ENCODE data around the gene AGA. TPM values are rescaled to one million over a fixed set of nuclear protein-coding genes. Genes with fewer than 3 reads are reported as not detected.
A peak's percentile ranks its signal among the peaks of the same experiment; 100 is the strongest.

Gene AGA
- 10 to 100 TPM; 38.6 to 43.2 (median 38.8) TPM for polyA plus RNA-seq (ENCODE audit: insufficient read length in 3 of 3)
- long read RNA-seq, donor 1, transcript AGA-201 (9 exons, 2,107 nt): major isoform, 6 of 8 reads
- long read RNA-seq, donor 1, partial matches to known transcripts: 0 of 8 reads
- long read RNA-seq, donor 1, other reads (novel, unspliced or antisense): 0 of 8 reads
- long read RNA-seq, donor 2, partial matches to known transcripts: 0 of 2 reads
- long read RNA-seq, donor 2, other reads (novel, unspliced or antisense): 0 of 2 reads
- long read RNA-seq, donor 3, transcript AGA-201 (9 exons, 2,107 nt): major isoform, 8 of 9 reads
- long read RNA-seq, donor 3, partial matches to known transcripts: 0 of 9 reads
- long read RNA-seq, donor 3, other reads (novel, unspliced or antisense): 0 of 9 reads
- long read RNA-seq, donor 4, transcript AGA-201 (9 exons, 2,107 nt): major isoform, 7 of 14 reads
- long read RNA-seq, donor 4, partial matches to known transcripts: 6 of 14 reads
- long read RNA-seq, donor 4, other reads (novel, unspliced or antisense): 0 of 14 reads
- long read RNA-seq, donor 5: 0 reads
- long read RNA-seq, donor 6, transcript AGA-201 (9 exons, 2,107 nt): major isoform, 5 of 10 reads
- long read RNA-seq, donor 6, partial matches to known transcripts: 5 of 10 reads
- long read RNA-seq, donor 6, other reads (novel, unspliced or antisense): 0 of 10 reads
- long read RNA-seq, donor 7, transcript AGA-201 (9 exons, 2,107 nt): major isoform, 9 of 15 reads
- long read RNA-seq, donor 7, partial matches to known transcripts: 6 of 15 reads
- long read RNA-seq, donor 7, other reads (novel, unspliced or antisense): 0 of 15 reads
- long read RNA-seq, donor 8: 0 reads
- long read RNA-seq, donor 9, transcript AGA-201 (9 exons, 2,107 nt): major isoform, 8 of 8 reads
- long read RNA-seq, donor 9, partial matches to known transcripts: 0 of 8 reads
- long read RNA-seq, donor 9, other reads (novel, unspliced or antisense): 0 of 8 reads
- long read RNA-seq, donor 10, transcript AGA-201 (9 exons, 2,107 nt): major isoform, 12 of 17 reads
- long read RNA-seq, donor 10, partial matches to known transcripts: 5 of 17 reads
- long read RNA-seq, donor 10, other reads (novel, unspliced or antisense): 0 of 17 reads
- long read RNA-seq, donor 11, transcript AGA-201 (9 exons, 2,107 nt): major isoform, 7 of 7 reads
- long read RNA-seq, donor 11, partial matches to known transcripts: 0 of 7 reads
- long read RNA-seq, donor 11, other reads (novel, unspliced or antisense): 0 of 7 reads
- long read RNA-seq, donor 12, transcript AGA-201 (9 exons, 2,107 nt): major isoform, 5 of 5 reads
- long read RNA-seq, donor 12, partial matches to known transcripts: 0 of 5 reads
- long read RNA-seq, donor 12, other reads (novel, unspliced or antisense): 0 of 5 reads
- long read RNA-seq, donor 13: 0 reads
- long read RNA-seq, donor 14, transcript AGA-201 (9 exons, 2,107 nt): major isoform, 5 of 5 reads
- long read RNA-seq, donor 14, partial matches to known transcripts: 0 of 5 reads
- long read RNA-seq, donor 14, other reads (novel, unspliced or antisense): 0 of 5 reads
- long read RNA-seq, donor 15, transcript AGA-201 (9 exons, 2,107 nt): major isoform, 8 of 8 reads
- long read RNA-seq, donor 15, partial matches to known transcripts: 0 of 8 reads
- long read RNA-seq, donor 15, other reads (novel, unspliced or antisense): 0 of 8 reads
- long read RNA-seq, donor 16, transcript AGA-201 (9 exons, 2,107 nt): major isoform, 28 of 38 reads
- long read RNA-seq, donor 16, partial matches to known transcripts: 10 of 38 reads
- long read RNA-seq, donor 16, other reads (novel, unspliced or antisense): 0 of 38 reads

GRCh38 chr4:177441803-177442622 lies at the start of gene AGA:
Gene AGA (minus strand): TSS chr4:177442437. CDS start chr4:177442375, 62 bp downstream.
- DNase-seq (ENCODE audit: extremely low read depth in 1 of 11, low read depth in 9 of 11, low spot score in 4 of 11): peak; percentile 80 to 96 (median 91)

GRCh38 chr4:177492022-177492421 lies 49.8 kb upstream of the AGA start:
- DNase-seq (ENCODE audit: extremely low read depth in 1 of 11, low read depth in 9 of 11, low spot score in 4 of 11): no peak

GRCh38 chr4:177490769-177491168 lies 48.5 kb upstream of the AGA start:
- no peak for DNase-seq (ENCODE audit: extremely low read depth in 1 of 11, low read depth in 9 of 11, low spot score in 4 of 11)

- DNase-seq (ENCODE audit: extremely low read depth in 1 of 11, low read depth in 9 of 11, low spot score in 4 of 11): no peak
These were observed 47.4 kb upstream of the AGA start for GRCh38 chr4:177489471-177490246.

- DNase-seq (ENCODE audit: extremely low read depth in 1 of 11, low read depth in 9 of 11, low spot score in 4 of 11): no peak
These were observed 45.7 kb upstream of the AGA start for GRCh38 chr4:177487977-177488376.

- no peak for DNase-seq (ENCODE audit: extremely low read depth in 1 of 11, low read depth in 9 of 11, low spot score in 4 of 11)
These were observed 43.3 kb upstream of the AGA start for GRCh38 chr4:177485528-177485927.

- DNase-seq (ENCODE audit: extremely low read depth in 1 of 11, low read depth in 9 of 11, low spot score in 4 of 11): no peak
These were observed 42.4 kb upstream of the AGA start for GRCh38 chr4:177484613-177485021.

- DNase-seq (ENCODE audit: extremely low read depth in 1 of 11, low read depth in 9 of 11, low spot score in 4 of 11): peak in 2 of 11 donors; percentile 3 to 11
These were observed 41.5 kb upstream of the AGA start for GRCh38 chr4:177483760-177484159.

- peak in 2 of 11 donors; percentile 7 to 12 for DNase-seq (ENCODE audit: extremely low read depth in 1 of 11, low read depth in 9 of 11, low spot score in 4 of 11)
These were observed 41.0 kb upstream of the AGA start for GRCh38 chr4:177483271-177483670.

- no peak for DNase-seq (ENCODE audit: extremely low read depth in 1 of 11, low read depth in 9 of 11, low spot score in 4 of 11)
These were observed 40.1 kb upstream of the AGA start for GRCh38 chr4:177482367-177482766.

- no peak for DNase-seq (ENCODE audit: extremely low read depth in 1 of 11, low read depth in 9 of 11, low spot score in 4 of 11)
These were observed 38.6 kb upstream of the AGA start for GRCh38 chr4:177480795-177481194.

GRCh38 chr4:177479063-177479462 lies 36.8 kb upstream of the AGA start:
- no peak for DNase-seq (ENCODE audit: extremely low read depth in 1 of 11, low read depth in 9 of 11, low spot score in 4 of 11)

- DNase-seq (ENCODE audit: extremely low read depth in 1 of 11, low read depth in 9 of 11, low spot score in 4 of 11): no peak
These were observed 36.3 kb upstream of the AGA start for GRCh38 chr4:177478496-177478895.

- DNase-seq (ENCODE audit: extremely low read depth in 1 of 11, low read depth in 9 of 11, low spot score in 4 of 11): no peak
These were observed 31.8 kb upstream of the AGA start for GRCh38 chr4:177473991-177474390.

- DNase-seq (ENCODE audit: extremely low read depth in 1 of 11, low read depth in 9 of 11, low spot score in 4 of 11): no peak
These were observed 21.8 kb upstream of the AGA start for GRCh38 chr4:177464026-177464425.

- no peak for DNase-seq (ENCODE audit: extremely low read depth in 1 of 11, low read depth in 9 of 11, low spot score in 4 of 11)
These were observed 19.4 kb upstream of the AGA start for GRCh38 chr4:177461606-177462005.

GRCh38 chr4:177460460-177460859 lies 18.2 kb upstream of the AGA start:
- no peak for DNase-seq (ENCODE audit: extremely low read depth in 1 of 11, low read depth in 9 of 11, low spot score in 4 of 11)
